IMR-90 (cell line): ENCODE data around the gene SDK1. TPM values are rescaled to one million over a fixed set of nuclear protein-coding genes. Genes with fewer than 3 reads are reported as not detected.

Experiments
- ATAC-seq: fragments of 200-7000 bp; cut with Tn5 transposase; 2 replicates; pipeline ENCODE4 v1.9.1; 2020; ENCODE audit warnings: low read depth, mild to moderate bottlenecking, moderate library complexity
- BruUV-seq: library from RNA; stranded (reverse); fragments of 400-500 nt; replicated peaks from 2 replicates; lab custom pipeline; 2021; lab: Mats Ljungman, UMichigan
- CTCF ChIA-PET: fragments of 300-600 bp; formaldehyde crosslinking; extraction: SDS; loops from one replicate; lab custom pipeline; 2021; ENCODE audit warnings: antibody characterized with exemption; lab: Yijun Ruan, JAX
- POLR2A ChIA-PET: fragments of 300-600 bp; sonication (Branson Sonifier 250); formaldehyde crosslinking; loops from one replicate; lab custom pipeline; 2022; ENCODE audit warnings: antibody characterized with exemption; ENCODE audit not compliant: unreplicated experiment; lab: Charles Lee
- DNase-seq: peaks from one replicate; pipeline ENCODE4 v3.0.0; 2013
- H2AFZ ChIP-seq: replicated peaks from 2 replicates; pipeline ENCODE3; 2013; ENCODE audit warnings: low read length, mild to moderate bottlenecking; ENCODE audit not compliant: poor library complexity
- H2AK5ac ChIP-seq: 2 replicates; pipeline ENCODE4 v1.6.1; 2013; ENCODE audit warnings: low read depth, low read length, inconsistent platforms
- H2AK9ac ChIP-seq: replicated peaks from 2 replicates; pipeline ENCODE3; 2013; ENCODE audit warnings: mild to moderate bottlenecking, low read depth, low read length, moderate library complexity; ENCODE audit not compliant: poor library complexity
- H2BK120ac ChIP-seq: 2 replicates; pipeline ENCODE4 v1.6.1; 2013; ENCODE audit warnings: low read depth, low read length, inconsistent platforms
- H2BK15ac ChIP-seq: 3 replicates; pipeline ENCODE4 v1.6.1; 2013; ENCODE audit warnings: low read depth, low read length, inconsistent platforms
- H2BK20ac ChIP-seq: 2 replicates; pipeline ENCODE4 v1.6.1; 2013; ENCODE audit warnings: low read depth, mild to moderate bottlenecking, inconsistent platforms, low read length, moderate library complexity
- H2BK5ac ChIP-seq: 2 replicates; pipeline ENCODE4 v1.6.1; 2013; ENCODE audit warnings: mild to moderate bottlenecking, low read depth, low read length, inconsistent platforms; ENCODE audit not compliant: poor library complexity, severe bottlenecking
- H3K14ac ChIP-seq: replicated peaks from 2 replicates; pipeline ENCODE4 v1.6.1; 2013; ENCODE audit warnings: low read depth, low read length, inconsistent platforms
- H3K18ac ChIP-seq: 2 replicates; pipeline ENCODE4 v1.6.1; 2013; ENCODE audit warnings: low read depth, low read length, control low read depth
- H3K23ac ChIP-seq: 2 replicates; pipeline ENCODE4 v1.6.1; 2013; ENCODE audit warnings: low read depth, low read length, inconsistent platforms
- H3K27ac ChIP-seq: 2 replicates; pipeline ENCODE4 v1.5.1; 2013; ENCODE audit warnings: mild to moderate bottlenecking, control low read depth, low read length; ENCODE audit not compliant: insufficient read depth
- H3K27me3 ChIP-seq: 2 replicates; pipeline ENCODE4 v1.6.1; 2013; ENCODE audit warnings: low read length; ENCODE audit not compliant: control insufficient read depth, insufficient read depth
- H3K36me3 ChIP-seq: 2 replicates; pipeline ENCODE4 v1.6.1; 2013; ENCODE audit warnings: low read length, mixed read lengths; ENCODE audit not compliant: control insufficient read depth, insufficient read depth
- H3K4ac ChIP-seq: 2 replicates; pipeline ENCODE4 v1.6.1; 2013; ENCODE audit warnings: low read depth, low read length, inconsistent platforms
- H3K4me1 ChIP-seq: 2 replicates; pipeline ENCODE4 v1.6.1; 2013; ENCODE audit warnings: low read length, mixed read lengths; ENCODE audit not compliant: control insufficient read depth, insufficient read depth
- H3K4me2 ChIP-seq: 2 replicates; pipeline ENCODE4 v1.6.1; 2013; ENCODE audit warnings: low read depth, mild to moderate bottlenecking, control low read depth, low read length, moderate library complexity
- H3K4me3 ChIP-seq: 2 replicates; pipeline ENCODE4 v1.5.1; 2013; ENCODE audit warnings: low read depth, mild to moderate bottlenecking, control low read depth, low read length, moderate library complexity; ENCODE audit not compliant: insufficient read depth
- H3K56ac ChIP-seq: 2 replicates; pipeline ENCODE4 v1.6.1; 2013; ENCODE audit warnings: low read length, inconsistent platforms; ENCODE audit not compliant: insufficient read depth; ENCODE audit errors: extremely low read depth
- H3K79me1 ChIP-seq, 2 experiments: 2 replicates each; pipeline ENCODE4 v1.6.1; 2013; ENCODE audit warnings: low read length in 2 of 2, inconsistent platforms in 1 of 2, low read depth in 1 of 2
- H3K9ac ChIP-seq: 2 replicates; pipeline ENCODE4 v1.6.1; 2013; ENCODE audit warnings: low read depth, low read length, control low read depth
- H3K9me1 ChIP-seq: 2 replicates; pipeline ENCODE4 v1.6.1; 2013; ENCODE audit warnings: low read length, inconsistent platforms; ENCODE audit not compliant: insufficient read depth
- H3K9me3 ChIP-seq: 2 replicates; pipeline ENCODE4 v1.6.1; 2013; ENCODE audit warnings: low read length; ENCODE audit not compliant: control insufficient read depth, insufficient read depth
- H4K20me1 ChIP-seq: 2 replicates; pipeline ENCODE4 v1.6.1; 2013; ENCODE audit warnings: low read length, inconsistent platforms; ENCODE audit not compliant: insufficient read depth
- H4K5ac ChIP-seq: 2 replicates; pipeline ENCODE4 v1.6.1; 2013; ENCODE audit warnings: mild to moderate bottlenecking, low read depth, low read length, control low read depth
- H4K8ac ChIP-seq, 2 experiments: 2 replicates each; pipeline ENCODE4 v1.6.1; 2013; ENCODE audit warnings: low read depth in 2 of 2, low read length in 2 of 2, control low read depth in 1 of 2, inconsistent platforms in 1 of 2
- H4K91ac ChIP-seq: 2 replicates; pipeline ENCODE4 v1.6.1; 2013; ENCODE audit warnings: low read depth, low read length, inconsistent platforms; ENCODE audit not compliant: insufficient read depth
- BHLHE40 ChIP-seq: fragments of 150-350 bp; IDR thresholded peaks from 2 replicates; pipeline ENCODE4 v1.6.1; 2016; ENCODE audit warnings: mild to moderate bottlenecking, low read depth, low read length
- CEBPB ChIP-seq: IDR thresholded peaks from 2 replicates; pipeline ENCODE4 v1.6.1; 2012; ENCODE audit warnings: low read depth, low read length, improper control_type of control experiment
- CTCF ChIP-seq: conservative IDR thresholded peaks from 2 replicates; pipeline ENCODE4 v1.5.1; 2012; ENCODE audit warnings: mild to moderate bottlenecking, low read depth, low read length, improper control_type of control experiment
- ELK1 ChIP-seq: fragments of 150-350 bp; IDR thresholded peaks from 2 replicates; pipeline ENCODE4 v1.6.1; 2016; ENCODE audit warnings: low read depth, mild to moderate bottlenecking, low read length, moderate library complexity, borderline replicate concordance
- FOS ChIP-seq: fragments of 150-350 bp; IDR thresholded peaks from 2 replicates; pipeline ENCODE4 v1.6.1; 2016; ENCODE audit warnings: low read depth, low read length
- MAFK ChIP-seq: IDR thresholded peaks from 2 replicates; pipeline ENCODE4 v1.6.1; 2012; ENCODE audit warnings: low read depth, low read length, improper control_type of control experiment
- MAZ ChIP-seq: IDR thresholded peaks from 2 replicates; pipeline ENCODE4 v1.6.1; 2012; ENCODE audit warnings: low read depth, mild to moderate bottlenecking, low read length, improper control_type of control experiment, moderate library complexity, borderline replicate concordance
- MXI1 ChIP-seq: IDR thresholded peaks from 2 replicates; pipeline ENCODE4 v1.6.1; 2012; ENCODE audit warnings: low read depth, mild to moderate bottlenecking, low read length, moderate library complexity, borderline replicate concordance
- POLR2A ChIP-seq: IDR thresholded peaks from 2 replicates; pipeline ENCODE4 v1.6.1; 2012; ENCODE audit warnings: mild to moderate bottlenecking, low read depth, low read length
- RCOR1 ChIP-seq: IDR thresholded peaks from 2 replicates; pipeline ENCODE4 v1.6.1; 2012; ENCODE audit warnings: mild to moderate bottlenecking, low read length, improper control_type of control experiment; ENCODE audit not compliant: insufficient replicate concordance
- USF2 ChIP-seq: fragments of 150-350 bp; IDR thresholded peaks from 2 replicates; pipeline ENCODE4 v1.6.1; 2017; ENCODE audit warnings: mild to moderate bottlenecking, antibody characterized with exemption, low read length, low read depth
- WGBS, 2 experiments: methylation state at CpG; one replicate each; pipeline versions ENCODE4 v1.1.5 to v1.1.7; 2013; ENCODE audit warnings: missing lambda C conversion rate in 2 of 2; ENCODE audit not compliant: insufficient read length in 1 of 2; ENCODE audit errors: extremely low coverage in 2 of 2; 5-methylcytosine and 5-hydroxymethylcytosine counted together
- dilution Hi-C: fragments of 300-500 bp; cut with HindIII; formaldehyde crosslinking; loops from one replicate; pipeline ENCODE4 v1.14.3; 2018; ENCODE audit warnings: low sequenced_read_pairs; ENCODE audit not compliant: unreplicated experiment
- in situ Hi-C: fragments of 300-500 bp; cut with MboI; formaldehyde crosslinking; loops from 3 replicates; pipeline ENCODE4 v1.14.3; 2019; ENCODE audit warnings: low sequenced_read_pairs, inconsistent platforms, mixed read lengths
- intact Hi-C: fragments of 100-400 bp; cut with micrococcal nuclease; formaldehyde crosslinking; loops from 2 replicates; pipeline ENCODE4 v1.10.0; 2022
- polyA plus RNA-seq, 3 experiments: library from polyadenylated mRNA; depleted of rRNA; stranded (reverse); fragments of >200 nt; gene quantifications; 2 replicates each; pipeline ENCODE4 v1.2.3, GENCODE V29; 2012; ENCODE audit warnings: low replicate concordance in 1 of 3
- total RNA-seq: library from RNA; depleted of rRNA; stranded (reverse); fragments of >200 nt; gene quantifications from 2 replicates; pipeline ENCODE4 v1.2.3, GENCODE V29; 2012

Gene SDK1
- total and polyA plus RNA-seq, 2 of the 4 experiments (the other 2 are of a cell fraction): 1.5 to 1.6 TPM

GRCh38 chr7:3497796-3498195, 196.7 kb downstream of the SDK1 start:
- intact Hi-C loops: no loop called here

More at GRCh38 chr7:3497796-3498195, 196.7 kb downstream of the SDK1 start:
- in situ Hi-C loops (no loop called here), dilution Hi-C loops (no loop called here)
- H3K79me1 ChIP-seq: no peaks in the 10 kb centered on the region
- H4K20me1 ChIP-seq: no peaks in the 10 kb centered on the region
- no peaks in the 10 kb centered on the region for H3K36me3 ChIP-seq
- ChIA-PET CTCF (interaction anchor here (1.0 kb wide), 1 partner anchor 17 kb away, joined by 5 read pairs; no protein-coding TSS in a partner anchor), POLR2A (no interaction called here)
- H3K56ac ChIP-seq: no peak overlapping the region
- H3K14ac ChIP-seq: no peak overlapping the region
- no peaks in the 10 kb centered on the region for H3K27me3 ChIP-seq
- H2AK9ac ChIP-seq: no peak overlapping the region
- no peak overlapping the region for H3K4me2 ChIP-seq
- H3K4me3 ChIP-seq: no peak overlapping the region
- no peak overlapping the region for H3K9ac ChIP-seq
- H3K4me1 ChIP-seq: peaks cover 1% of the 10 kb centered on the region; the same call in 1 of the 2 replicates
- no peak overlapping the region for H2BK120ac ChIP-seq
- no peak overlapping the region for H2BK15ac ChIP-seq
- H3K4ac ChIP-seq: no peak overlapping the region
- H3K9me3 ChIP-seq: peaks cover 6% of the 10 kb centered on the region
- no peak overlapping the region for H4K8ac ChIP-seq
- no CpG with 5 or more reads among the region's 2 CpGs for WGBS, 2 experiments
- no peak overlapping the region for H2BK5ac ChIP-seq
- H3K18ac ChIP-seq: no peak overlapping the region
- DNase-seq (no peak), ATAC-seq (no peak)
- TF ChIP-seq MAFK: no peak
- TF ChIP-seq CEBPB: no peak
- TF ChIP-seq ELK1: no peak
- no peak for TF ChIP-seq BHLHE40
- no peak for TF ChIP-seq MAZ
- TF ChIP-seq POLR2A: no peak
- no peak for TF ChIP-seq MXI1
- TF ChIP-seq RCOR1: no peak
- no peak for TF ChIP-seq CTCF
- TF ChIP-seq USF2: no peak
- no peak for TF ChIP-seq FOS
- no peak overlapping the region for H3K23ac ChIP-seq
- no peak overlapping the region for H2AFZ ChIP-seq
- H4K5ac ChIP-seq: no peak overlapping the region
- no peak overlapping the region for H3K27ac ChIP-seq
- no TSS peak for BruUV-seq
- no peak overlapping the region for H4K91ac ChIP-seq
- H2BK20ac ChIP-seq: no peak overlapping the region
- H3K9me1 ChIP-seq: 0 out of 2 replicates have a peak, but pooled peaks cover 2% of the 10 kb centered on the region
- H2AK5ac ChIP-seq: no peak overlapping the region
